Measurements from ENCODE around the gene HELT. TPM values are rescaled to one million over a fixed set of nuclear protein-coding genes. Genes with fewer than 3 reads are reported as not detected.
"Not testable (repeated sequence)": the region's sequence is repeated elsewhere in the genome, so short reads cannot be mapped to it uniquely, and the experiment has no call there.

HELT gene
- total RNA-seq, 2 experiments from 2014 or later, result not detected

GRCh38 chr4:185028625-185029024, 10.3 kb downstream of the HELT start:
- H3K4me1 Mint-ChIP-seq (ENCODE audit: low read depth), result no peaks in the 10 kb centered on the region
- CTCF ChIA-PET, result no interaction called here
- H3K9me3 Mint-ChIP-seq (ENCODE audit: insufficient read depth), result no peaks in the 10 kb centered on the region
- no peak overlapping the region for H3K27ac Mint-ChIP-seq
- H3K4me3 Mint-ChIP-seq, result no peak overlapping the region
- peaks cover 54% of the 10 kb centered on the region for H3K27me3 Mint-ChIP-seq (ENCODE audit: low read depth)
- no peak for ATAC-seq
- H3K36me3 Mint-ChIP-seq (ENCODE audit: low read depth), result no peaks in the 10 kb centered on the region
- POLR2A ChIA-PET, result interaction anchor here (0.8 kb wide), 1 partner anchor 1162 kb away, joined by 3 read pairs; no protein-coding TSS in a partner anchor
- no peak for DNase-seq

GRCh38 chr4:185031611-185032010, 13.3 kb downstream of the HELT start:
- Mint-ChIP-seq H3K4me3 (no peak overlapping the region), H3K27me3 (ENCODE audit: low read depth) (peaks cover 43% of the 10 kb centered on the region), H3K27ac (no peak overlapping the region), H3K36me3 (ENCODE audit: low read depth) (no peaks in the 10 kb centered on the region), H3K9me3 (ENCODE audit: insufficient read depth) (no peaks in the 10 kb centered on the region), H3K4me1 (ENCODE audit: low read depth) (no peaks in the 10 kb centered on the region)
- ChIA-PET CTCF (interaction anchor here (1.3 to 2.6 kb wide), 2 partner anchors 103 to 566 kb away, joined by 4 to 10 read pairs; no protein-coding TSS in a partner anchor), POLR2A (no interaction called here)
- DNase-seq, result no peak
- ATAC-seq, result no peak

GRCh38 chr4:185033072-185033471, 14.8 kb downstream of the HELT start:
- Mint-ChIP-seq H3K4me3 (no peak overlapping the region), H3K27me3 (ENCODE audit: low read depth) (peaks cover 35% of the 10 kb centered on the region), H3K27ac (no peak overlapping the region), H3K36me3 (ENCODE audit: low read depth) (no peaks in the 10 kb centered on the region), H3K9me3 (ENCODE audit: insufficient read depth) (no peaks in the 10 kb centered on the region), H3K4me1 (ENCODE audit: low read depth) (no peaks in the 10 kb centered on the region)
- ChIA-PET POLR2A (no interaction called here), CTCF (interaction anchor here (1.3 to 2.6 kb wide), 2 partner anchors 8 to 102 kb away, joined by 4 to 10 read pairs; no protein-coding TSS in a partner anchor)
- ATAC-seq, result no peak
- DNase-seq, result no peak

- ChIA-PET POLR2A (no interaction called here), CTCF (interaction anchor here (1.8 to 2.6 kb wide), 2 partner anchors 29 to 101 kb away, joined by 5 to 10 read pairs; no protein-coding TSS in a partner anchor)
- H3K36me3 Mint-ChIP-seq (ENCODE audit: low read depth), result no peaks in the 10 kb centered on the region
- H3K4me3 Mint-ChIP-seq, result no peak overlapping the region
- H3K4me1 Mint-ChIP-seq (ENCODE audit: low read depth), result no peaks in the 10 kb centered on the region
- H3K27me3 Mint-ChIP-seq (ENCODE audit: low read depth), result peaks cover 30% of the 10 kb centered on the region
- H3K9me3 Mint-ChIP-seq (ENCODE audit: insufficient read depth), result no peaks in the 10 kb centered on the region
- ATAC-seq (no peak), DNase-seq (no peak)
- H3K27ac Mint-ChIP-seq, result no peak overlapping the region
These were observed 15.7 kb downstream of the HELT start for GRCh38 chr4:185033950-185034349.

- Mint-ChIP-seq H3K36me3 (ENCODE audit: low read depth) (no peaks in the 10 kb centered on the region), H3K9me3 (ENCODE audit: insufficient read depth) (no peaks in the 10 kb centered on the region), H3K27me3 (ENCODE audit: low read depth) (peaks cover 27% of the 10 kb centered on the region), H3K4me3 (no peak overlapping the region), H3K4me1 (ENCODE audit: low read depth) (peaks cover 7% of the 10 kb centered on the region), H3K27ac (no peak overlapping the region)
- CTCF ChIA-PET, result interaction anchor here (0.6 to 1.8 kb wide), 2 partner anchors 30 to 142 kb away, joined by 5 read pairs; no protein-coding TSS in a partner anchor
- DNase-seq (no peak), ATAC-seq (no peak)
- POLR2A ChIA-PET, result no interaction called here
These were observed 17.0 kb downstream of the HELT start for GRCh38 chr4:185035284-185035683.

- no peak overlapping the region for H3K4me3 Mint-ChIP-seq
- ChIA-PET CTCF (interaction anchor here (1.0 kb wide), 1 partner anchor 99 kb away, joined by 4 read pairs; no protein-coding TSS in a partner anchor), POLR2A (no interaction called here)
- peaks cover 7% of the 10 kb centered on the region for H3K4me1 Mint-ChIP-seq (ENCODE audit: low read depth)
- ATAC-seq, result no peak
- H3K36me3 Mint-ChIP-seq (ENCODE audit: low read depth), result no peaks in the 10 kb centered on the region
- no peaks in the 10 kb centered on the region for H3K9me3 Mint-ChIP-seq (ENCODE audit: insufficient read depth)
- DNase-seq, result no peak
- peaks cover 31% of the 10 kb centered on the region for H3K27me3 Mint-ChIP-seq (ENCODE audit: low read depth)
- H3K27ac Mint-ChIP-seq, result no peak overlapping the region
These were observed 17.7 kb downstream of the HELT start for GRCh38 chr4:185036019-185036418.

- CTCF ChIA-PET, result no interaction called here
- Mint-ChIP-seq H3K9me3 (ENCODE audit: insufficient read depth) (no peaks in the 10 kb centered on the region), H3K4me1 (ENCODE audit: low read depth) (peaks cover 7% of the 10 kb centered on the region), H3K36me3 (ENCODE audit: low read depth) (no peaks in the 10 kb centered on the region), H3K4me3 (no peak overlapping the region), H3K27me3 (ENCODE audit: low read depth) (peaks cover 28% of the 10 kb centered on the region), H3K27ac (no peak overlapping the region)
- ATAC-seq (no peak), DNase-seq (no peak)
- POLR2A ChIA-PET, result no interaction called here
These were observed 18.6 kb downstream of the HELT start for GRCh38 chr4:185036842-185037241.

- ATAC-seq (peak; percentile 77), DNase-seq (peak; percentile 63)
- POLR2A ChIA-PET, result interaction anchor here (0.5 kb wide), 1 partner anchor 33 kb away, joined by 3 read pairs; no protein-coding TSS in a partner anchor
- Mint-ChIP-seq H3K9me3 (ENCODE audit: insufficient read depth) (no peaks in the 10 kb centered on the region), H3K4me1 (ENCODE audit: low read depth) (peaks cover 7% of the 10 kb centered on the region), H3K4me3 (peak overlapping the region; percentile 3), H3K36me3 (ENCODE audit: low read depth) (no peaks in the 10 kb centered on the region), H3K27ac (no peak overlapping the region), H3K27me3 (ENCODE audit: low read depth) (peaks cover 20% of the 10 kb centered on the region)
- CTCF ChIA-PET, result interaction anchor here (0.6 to 4.6 kb wide), 31 partner anchors 10 to 558 kb away, joined by 3 to 49 read pairs (median 4); no protein-coding TSS in a partner anchor
These were observed 21.4 kb downstream of the HELT start for GRCh38 chr4:185039508-185040273.

GRCh38 chr4:185040523-185040922, 22.2 kb downstream of the HELT start:
- CTCF ChIA-PET, result interaction anchor here (0.8 to 4.6 kb wide), 15 partner anchors 8 to 557 kb away, joined by 3 to 49 read pairs (median 4); no protein-coding TSS in a partner anchor
- no peak for ATAC-seq
- Mint-ChIP-seq H3K4me1 (ENCODE audit: low read depth) (peaks cover 7% of the 10 kb centered on the region), H3K36me3 (ENCODE audit: low read depth) (no peaks in the 10 kb centered on the region), H3K27ac (no peak overlapping the region), H3K27me3 (ENCODE audit: low read depth) (peaks cover 19% of the 10 kb centered on the region), H3K4me3 (no peak overlapping the region), H3K9me3 (ENCODE audit: insufficient read depth) (no peaks in the 10 kb centered on the region)
- DNase-seq, result no peak
- POLR2A ChIA-PET, result no interaction called here

- H3K27ac Mint-ChIP-seq; H3K4me1 Mint-ChIP-seq (ENCODE audit: low read depth); DNase-seq; H3K36me3 Mint-ChIP-seq (ENCODE audit: low read depth); H3K9me3 Mint-ChIP-seq (ENCODE audit: insufficient read depth); POLR2A ChIA-PET; H3K4me3 Mint-ChIP-seq; ATAC-seq: not testable (repeated sequence)
- H3K27me3 Mint-ChIP-seq (ENCODE audit: low read depth), result peaks cover 22% of the 10 kb centered on the region
- CTCF ChIA-PET, result interaction anchor here (2.8 kb wide), 1 partner anchor 10 kb away, joined by 8 read pairs; no protein-coding TSS in a partner anchor
These were observed 32.0 kb downstream of the HELT start for GRCh38 chr4:185050286-185050685.

- H3K36me3 Mint-ChIP-seq (ENCODE audit: low read depth); H3K27ac Mint-ChIP-seq; H3K4me3 Mint-ChIP-seq; H3K9me3 Mint-ChIP-seq (ENCODE audit: insufficient read depth); POLR2A ChIA-PET; ATAC-seq; CTCF ChIA-PET; DNase-seq; H3K4me1 Mint-ChIP-seq (ENCODE audit: low read depth): not testable (repeated sequence)
- peaks cover 18% of the 10 kb centered on the region for H3K27me3 Mint-ChIP-seq (ENCODE audit: low read depth)
These were observed 33.0 kb downstream of the HELT start for GRCh38 chr4:185051283-185051682.

GRCh38 chr4:185053746-185054145, 35.5 kb downstream of the HELT start:
- no peaks in the 10 kb centered on the region for H3K4me1 Mint-ChIP-seq (ENCODE audit: low read depth)
- H3K4me3 Mint-ChIP-seq, result no peak overlapping the region
- ATAC-seq, result no peak
- POLR2A ChIA-PET, result no interaction called here
- CTCF ChIA-PET, result interaction anchor here (1.7 kb wide), 1 partner anchor 9 kb away, joined by 6 read pairs; no protein-coding TSS in a partner anchor
- H3K27me3 Mint-ChIP-seq (ENCODE audit: low read depth), result peaks cover 15% of the 10 kb centered on the region
- H3K36me3 Mint-ChIP-seq (ENCODE audit: low read depth), result no peaks in the 10 kb centered on the region
- H3K9me3 Mint-ChIP-seq (ENCODE audit: insufficient read depth), result no peaks in the 10 kb centered on the region
- no peak overlapping the region for H3K27ac Mint-ChIP-seq
- no peak for DNase-seq
